Activated CD4-positive, alpha-beta T cell treated with anti-CD3 and anti-CD28 coated beads, Interleukin-2, amount 10 ng/mL, durations not matched to agents 7 days and 5 days (primary cell): ENCODE data around the gene FAM111B. TPM values are rescaled to one million over a fixed set of nuclear protein-coding genes. Genes with fewer than 3 reads are reported as not detected.

ENCODE experiments used
- CTCF ChIA-PET: fragments of 350-600 bp; sonication (Branson Sonifier 250); formaldehyde crosslinking; loops from one replicate; lab custom pipeline; 2021; ENCODE audit warnings: antibody characterized with exemption; lab: Charles Lee
- POLR2A ChIA-PET: fragments of 350-600 bp; sonication (Branson Sonifier 250); formaldehyde crosslinking; loops from one replicate; lab custom pipeline; 2021; ENCODE audit warnings: antibody characterized with exemption; lab: Charles Lee
- DNase-seq: peaks from one replicate; pipeline ENCODE4 v3.0.0-alpha.2; 2020
- H3K27ac Mint-ChIP-seq: one replicate; pipeline ENCODE4 v1.8.0; 2021; ENCODE audit warnings: mild to moderate bottlenecking, moderate library complexity, mixed read lengths
- H3K27me3 Mint-ChIP-seq: one replicate; pipeline ENCODE4 v1.8.0; 2021; ENCODE audit warnings: mixed read lengths
- H3K36me3 Mint-ChIP-seq: one replicate; pipeline ENCODE4 v1.8.0; 2021; ENCODE audit warnings: low read depth, mixed read lengths
- H3K4me1 Mint-ChIP-seq: one replicate; pipeline ENCODE4 v1.8.0; 2021; ENCODE audit warnings: mixed read lengths
- H3K4me3 Mint-ChIP-seq: one replicate; pipeline ENCODE4 v1.8.0; 2021; ENCODE audit warnings: mild to moderate bottlenecking, moderate library complexity, mixed read lengths
- H3K9me3 Mint-ChIP-seq: one replicate; pipeline ENCODE4 v1.8.0; 2021; ENCODE audit warnings: mixed read lengths
- total RNA-seq, 2 experiments: library from RNA; stranded (reverse); gene quantifications; one replicate each; pipeline ENCODE4 v1.2.3, GENCODE V29; 2021

Gene FAM111B
- total RNA-seq, 2 experiments from 2014 or later: 95.8 to 106 TPM

- Mint-ChIP-seq H3K9me3 (no peaks in the 10 kb centered on the region), H3K4me3 (peak overlapping the region; percentile 89), H3K27ac (peak overlapping the region; percentile 96), H3K4me1 (peaks cover 70% of the 10 kb centered on the region), H3K36me3 (peaks cover 62% of the 10 kb centered on the region), H3K27me3 (no peaks in the 10 kb centered on the region)
- CTCF ChIA-PET: interaction anchor here (1.0 to 5.9 kb wide), 6 partner anchors 9 to 38 kb away, joined by 3 to 43 read pairs (median 12); partner anchors contain the start of gene DTX4
- DNase-seq: peak; percentile 88
- POLR2A ChIA-PET: interaction anchor here (1.3 kb wide), 1 partner anchor 37 kb away, joined by 4 read pairs; no protein-coding TSS in a partner anchor
These were observed 37.7 kb downstream of the FAM111B start for GRCh38 chr11:59144579-59145345.

- H3K9me3 Mint-ChIP-seq: no peaks in the 10 kb centered on the region
- H3K27me3 Mint-ChIP-seq: no peaks in the 10 kb centered on the region
- peak overlapping the region; percentile 89 for H3K4me3 Mint-ChIP-seq
- ChIA-PET CTCF (interaction anchor here (2.3 to 5.9 kb wide), 4 partner anchors 9 to 39 kb away, joined by 7 to 43 read pairs (median 16); no protein-coding TSS in a partner anchor), POLR2A (no interaction called here)
- peaks cover 68% of the 10 kb centered on the region for H3K36me3 Mint-ChIP-seq
- H3K4me1 Mint-ChIP-seq: peaks cover 77% of the 10 kb centered on the region
- peak overlapping the region; percentile 96 for H3K27ac Mint-ChIP-seq
- no peak for DNase-seq
These were observed 38.5 kb downstream of the FAM111B start for GRCh38 chr11:59145534-59145933.

GRCh38 chr11:59151761-59152160 is 44.7 kb downstream of the FAM111B start:
- Mint-ChIP-seq H3K9me3 (no peaks in the 10 kb centered on the region), H3K27ac (peak overlapping the region; percentile 84), H3K36me3 (peaks cover 71% of the 10 kb centered on the region), H3K4me3 (peak overlapping the region; percentile 55), H3K27me3 (no peaks in the 10 kb centered on the region), H3K4me1 (peaks cover 62% of the 10 kb centered on the region)
- ChIA-PET POLR2A (interaction anchor here (1.7 kb wide), 1 partner anchor 9 kb away, joined by 9 read pairs; the partner anchor contains the start of gene FAM111A), CTCF (interaction anchor here (1.2 to 2.4 kb wide), 3 partner anchors 11 to 20 kb away, joined by 3 to 9 read pairs (median 4); partner anchors contain the start of gene DTX4)
- DNase-seq: no peak

GRCh38 chr11:59152312-59152951 is 45.4 kb downstream of the FAM111B start:
- H3K4me1 Mint-ChIP-seq: peaks cover 57% of the 10 kb centered on the region
- H3K27me3 Mint-ChIP-seq: no peaks in the 10 kb centered on the region
- peak overlapping the region; percentile 55 for H3K4me3 Mint-ChIP-seq
- no peaks in the 10 kb centered on the region for H3K9me3 Mint-ChIP-seq
- peak; percentile 23 for DNase-seq
- peak overlapping the region; percentile 84 for H3K27ac Mint-ChIP-seq
- POLR2A ChIA-PET: interaction anchor here (1.7 kb wide), 1 partner anchor 10 kb away, joined by 9 read pairs; the partner anchor contains the start of gene FAM111A
- CTCF ChIA-PET: interaction anchor here (1.2 to 2.4 kb wide), 3 partner anchors 12 to 19 kb away, joined by 3 to 9 read pairs (median 4); partner anchors contain the start of gene DTX4
- peaks cover 64% of the 10 kb centered on the region for H3K36me3 Mint-ChIP-seq

- Mint-ChIP-seq H3K9me3 (no peaks in the 10 kb centered on the region), H3K36me3 (peaks cover 45% of the 10 kb centered on the region), H3K27ac (no peak overlapping the region), H3K4me3 (no peak overlapping the region), H3K27me3 (no peaks in the 10 kb centered on the region), H3K4me1 (peaks cover 45% of the 10 kb centered on the region)
- ChIA-PET CTCF (interaction anchor here (1.4 to 2.0 kb wide), 2 partner anchors 10 to 19 kb away, joined by 4 to 10 read pairs; no protein-coding TSS in a partner anchor), POLR2A (no interaction called here)
- DNase-seq: no peak
These were observed 47.6 kb downstream of the FAM111B start for GRCh38 chr11:59154610-59155009.

GRCh38 chr11:59157433-59157832 is 50.4 kb downstream of the FAM111B start:
- H3K4me1 Mint-ChIP-seq: peaks cover 23% of the 10 kb centered on the region

GRCh38 chr11:59158206-59159068 is 51.4 kb downstream of the FAM111B start:
- ChIA-PET CTCF (interaction anchor here (0.6 to 3.7 kb wide), 15 partner anchors 9 to 572 kb away, joined by 3 to 43 read pairs (median 7); partner anchors contain the start of genes DTX4, FAM111A and FAM111B), POLR2A (interaction anchor here (1.2 kb wide), 1 partner anchor 16 kb away, joined by 5 read pairs; the partner anchor contains the start of gene FAM111A)
- peak; percentile 75 for DNase-seq
- H3K27me3 Mint-ChIP-seq: peaks cover 7% of the 10 kb centered on the region
- peaks cover 11% of the 10 kb centered on the region for H3K36me3 Mint-ChIP-seq
- H3K27ac Mint-ChIP-seq: peak overlapping the region; percentile 9
- no peaks in the 10 kb centered on the region for H3K9me3 Mint-ChIP-seq
- H3K4me1 Mint-ChIP-seq: peaks cover 14% of the 10 kb centered on the region
- no peak overlapping the region for H3K4me3 Mint-ChIP-seq

More at GRCh38 chr11:59157433-59157832, 50.4 kb downstream of the FAM111B start:
- POLR2A ChIA-PET: no interaction called here
- no peak for DNase-seq
- CTCF ChIA-PET: interaction anchor here (1.4 to 3.7 kb wide), 7 partner anchors 11 to 99 kb away, joined by 3 to 43 read pairs (median 8); partner anchors contain the start of genes DTX4 and FAM111A
- Mint-ChIP-seq H3K9me3 (no peaks in the 10 kb centered on the region), H3K4me3 (no peak overlapping the region), H3K27ac (no peak overlapping the region), H3K27me3 (peaks cover 3% of the 10 kb centered on the region), H3K36me3 (peaks cover 21% of the 10 kb centered on the region)

- no peak overlapping the region for H3K27ac Mint-ChIP-seq
These were observed 57.0 kb downstream of the FAM111B start for GRCh38 chr11:59164028-59164427.

GRCh38 chr11:59171508-59172322 is 64.7 kb downstream of the FAM111B start, which contains the start of gene DTX4:
Gene DTX4 (plus strand): TSS chr11:59172132. CDS start chr11:59172596, 464 bp downstream.
- Mint-ChIP-seq H3K27me3 (peaks cover 32% of the 10 kb centered on the region), H3K9me3 (no peaks in the 10 kb centered on the region), H3K4me1 (peaks cover 7% of the 10 kb centered on the region), H3K27ac (peak within 1 kb of the TSS; percentile 31), H3K36me3 (no peaks in the 10 kb centered on the region), H3K4me3 (peak within 1 kb of the TSS; percentile 78)
- ChIA-PET POLR2A (interaction anchor here (0.8 kb wide), 1 partner anchor 16 kb away, joined by 3 read pairs; no protein-coding TSS in a partner anchor), CTCF (interaction anchor here (0.6 to 4.1 kb wide), 38 partner anchors 9 to 1484 kb away, joined by 3 to 41 read pairs (median 4); partner anchors contain the start of genes MPEG1 and OR5A2)
- peak; percentile 92 for DNase-seq

More at GRCh38 chr11:59164028-59164427, 57.0 kb downstream of the FAM111B start:
- H3K4me1 Mint-ChIP-seq: no peaks in the 10 kb centered on the region
- H3K27me3 Mint-ChIP-seq: peaks cover 25% of the 10 kb centered on the region
- H3K4me3 Mint-ChIP-seq: no peak overlapping the region
- no peak for DNase-seq
- no peaks in the 10 kb centered on the region for H3K9me3 Mint-ChIP-seq
- POLR2A ChIA-PET: no interaction called here
- CTCF ChIA-PET: interaction anchor here (0.6 kb wide), 1 partner anchor 19 kb away, joined by 3 read pairs; no protein-coding TSS in a partner anchor
- no peaks in the 10 kb centered on the region for H3K36me3 Mint-ChIP-seq

- H3K4me1 Mint-ChIP-seq: peaks cover 7% of the 10 kb centered on the region
- CTCF ChIA-PET: interaction anchor here (0.6 to 4.1 kb wide), 22 partner anchors 8 to 1485 kb away, joined by 3 to 41 read pairs (median 4); partner anchors contain the start of gene MPEG1
These were observed 65.5 kb downstream of the FAM111B start for GRCh38 chr11:59172345-59173079.

More at GRCh38 chr11:59172345-59173079, 65.5 kb downstream of the FAM111B start:
- Mint-ChIP-seq H3K27ac (peak overlapping the region; percentile 31), H3K36me3 (no peaks in the 10 kb centered on the region), H3K4me3 (peak overlapping the region; percentile 78), H3K27me3 (peaks cover 26% of the 10 kb centered on the region), H3K9me3 (no peaks in the 10 kb centered on the region)
- POLR2A ChIA-PET: interaction anchor here (0.6 to 0.8 kb wide), 2 partner anchors 14 to 16 kb away, joined by 3 to 4 read pairs; no protein-coding TSS in a partner anchor
- peak; percentile 21 for DNase-seq
